Gastroesophageal sphincter (tissue), 4 donors: ENCODE data around the gene HIVEP2. TPM values are rescaled to one million over a fixed set of nuclear protein-coding genes. Genes with fewer than 3 reads are reported as not detected.

ENCODE experiments used
- ATAC-seq: fragments of 150-250 bp; one replicate; pipeline ENCODE4 v1.9.1; 2016; ENCODE audit warnings: mild to moderate bottlenecking, moderate library complexity
- H3K27ac ChIP-seq, 4 donors: fragments of 200-600 bp; sonication (generic) in 3 of 4; 1 replicate in 3 of 4; 2 replicates in 1 of 4; pipeline ENCODE4 v1.5.1; 2016 to 2019
- H3K27me3 ChIP-seq: fragments of 200-600 bp; sonication (generic); one replicate; pipeline ENCODE4 v1.5.1; 2019
- H3K36me3 ChIP-seq, 2 donors: fragments of 200-600 bp; sonication (generic); one replicate each; pipeline ENCODE4 v1.5.1; 2019; ENCODE audit warnings: control low read depth in 1 of 2
- H3K4me1 ChIP-seq, 3 donors: fragments of 200-600 bp; sonication (generic); 1 replicate in 2 of 3; 2 replicates in 1 of 3; pipeline ENCODE4 v1.5.1; 2016 to 2019; ENCODE audit warnings: control low read depth in 2 of 3
- H3K4me3 ChIP-seq, 2 donors: fragments of 200-600 bp; sonication (generic); one replicate each; pipeline ENCODE4 v1.5.1; 2019; ENCODE audit warnings: mild to moderate bottlenecking in 1 of 2, moderate library complexity in 1 of 2
- H3K9me3 ChIP-seq, 3 donors: fragments of 200-600 bp; sonication (generic); one replicate each; pipeline ENCODE4 v1.5.1; 2017 to 2019; ENCODE audit warnings: control low read depth in 2 of 3
- CTCF ChIP-seq, 4 experiments: fragments of 200-600 bp in 2 of 4; fragments of 450-650 bp in 2 of 4; sonication (generic) in 1 of 4; IDR thresholded peaks; one replicate each; pipeline ENCODE4 v1.5.1; 2017 to 2019; ENCODE audit warnings: antibody characterized with exemption in 4 of 4, mild to moderate bottlenecking in 2 of 4, moderate library complexity in 2 of 4
- EP300 ChIP-seq: sonication (generic); formaldehyde crosslinking; IDR thresholded peaks from one replicate; pipeline ENCODE4 v1.6.1; 2017; ENCODE audit warnings: antibody characterized with exemption, mild to moderate bottlenecking
- POLR2A ChIP-seq, 2 donors: fragments of 450-650 bp; IDR thresholded peaks; one replicate each; pipeline ENCODE4 v1.6.1; 2017; ENCODE audit warnings: antibody characterized with exemption in 2 of 2, mild to moderate bottlenecking in 2 of 2, moderate library complexity in 1 of 2
- POLR2AphosphoS5 ChIP-seq: sonication (generic); formaldehyde crosslinking; IDR thresholded peaks from one replicate; pipeline ENCODE4 v1.6.1; 2017; ENCODE audit warnings: antibody characterized with exemption
- WGBS, 2 donors: methylation state at CpG; one replicate each; pipeline ENCODE4 v1.1.5; 2018; ENCODE audit warnings: low coverage in 1 of 2; 5-methylcytosine and 5-hydroxymethylcytosine counted together
- total RNA-seq, 4 donors: library from RNA; depleted of rRNA; stranded (reverse); fragments of >200 nt; gene quantifications; one replicate each; pipeline ENCODE4 v1.1.0, GENCODE V29; 2016

The HIVEP2 gene
- total RNA-seq, 4 donors from 2014 or later = 17.1 to 28.1 (median 24.9) TPM

- Histone ChIP-seq H3K9me3 (no peaks in the 10 kb centered on the region), H3K36me3 (no peaks in the 10 kb centered on the region), H3K27me3 (no peaks in the 10 kb centered on the region), H3K4me1 (peaks cover 0 to 5% (median 0%) of the 10 kb centered on the region in 3 donors), H3K27ac (no peak overlapping the region), H3K4me3 (no peak overlapping the region)
- WGBS, 2 donors = 89 to 93% methylated on average over 5 of the region's 5 CpGs
- TF ChIP-seq POLR2AphosphoS5 (no peak), CTCF (IDR thresholded peaks at IDR 0.05) (no peak), POLR2A (IDR thresholded peaks at IDR 0.05) (no peak), EP300 (no peak)
- ATAC-seq = no peak
Measured at GRCh38 chr6:142808405-142809061, 136.4 kb downstream of the HIVEP2 start.

- Histone ChIP-seq H3K4me3 (no peak overlapping the region), H3K36me3 (no peaks in the 10 kb centered on the region), H3K27ac (no peak overlapping the region), H3K9me3 (no peaks in the 10 kb centered on the region), H3K27me3 (no peaks in the 10 kb centered on the region), H3K4me1 (peaks cover 0 to 18% (median 0%) of the 10 kb centered on the region in 3 donors)
- WGBS, 2 donors = 93 to 100% methylated on average over 1 of the region's 1 CpG
- no peak for ATAC-seq
- TF ChIP-seq EP300 (no peak), POLR2A (IDR thresholded peaks at IDR 0.05) (no peak)
Measured at GRCh38 chr6:142805042-142805441, 139.9 kb downstream of the HIVEP2 start.

GRCh38 chr6:142804490-142804889 is 140.5 kb downstream of the HIVEP2 start:
- ATAC-seq = no peak
- TF ChIP-seq EP300 (no peak), CTCF (IDR thresholded peaks at IDR 0.05) (no peak), POLR2AphosphoS5 (no peak), POLR2A (IDR thresholded peaks at IDR 0.05) (no peak)
- H3K36me3 ChIP-seq = no peaks in the 10 kb centered on the region
- peaks cover 0 to 18% (median 0%) of the 10 kb centered on the region in 3 donors for H3K4me1 ChIP-seq
- no peaks in the 10 kb centered on the region for H3K9me3 ChIP-seq
- no peak overlapping the region for H3K4me3 ChIP-seq
- no peak overlapping the region for H3K27ac ChIP-seq
- no peaks in the 10 kb centered on the region for H3K27me3 ChIP-seq

GRCh38 chr6:142803495-142804058 is 141.4 kb downstream of the HIVEP2 start:
- Histone ChIP-seq H3K4me1 (peaks cover 0 to 18% (median 0%) of the 10 kb centered on the region in 3 donors), H3K27me3 (no peaks in the 10 kb centered on the region), H3K9me3 (no peaks in the 10 kb centered on the region), H3K27ac (no peak overlapping the region), H3K4me3 (no peak overlapping the region), H3K36me3 (no peaks in the 10 kb centered on the region)
- no peak for ATAC-seq
- TF ChIP-seq POLR2AphosphoS5 = no peak
- 89 to 93% methylated on average over 2 of the region's 2 CpGs for WGBS, 2 donors

- Histone ChIP-seq H3K9me3 (no peaks in the 10 kb centered on the region), H3K27me3 (no peaks in the 10 kb centered on the region), H3K4me3 (no peak overlapping the region), H3K4me1 (peaks cover 0 to 18% (median 0%) of the 10 kb centered on the region in 3 donors), H3K36me3 (no peaks in the 10 kb centered on the region), H3K27ac (no peak overlapping the region)
- TF ChIP-seq POLR2A (IDR thresholded peaks at IDR 0.05) (no peak), POLR2AphosphoS5 (no peak), EP300 (no peak), CTCF (IDR thresholded peaks at IDR 0.05) (no peak)
- ATAC-seq = no peak
Measured at GRCh38 chr6:142803032-142803431, 141.9 kb downstream of the HIVEP2 start.

GRCh38 chr6:142802124-142802523 is 142.9 kb downstream of the HIVEP2 start:
- TF ChIP-seq CTCF (IDR thresholded peaks at IDR 0.05) (no peak), POLR2A (IDR thresholded peaks at IDR 0.05) (no peak), EP300 (no peak), POLR2AphosphoS5 (peak; percentile 68)
- peaks cover 0 to 18% (median 0%) of the 10 kb centered on the region in 3 donors for H3K4me1 ChIP-seq
- peak; percentile 78 for ATAC-seq
- no peaks in the 10 kb centered on the region for H3K36me3 ChIP-seq
- no peaks in the 10 kb centered on the region for H3K9me3 ChIP-seq
- H3K27ac ChIP-seq = no peak overlapping the region
- no peak overlapping the region for H3K4me3 ChIP-seq
- 25 to 50% methylated on average over 1 of the region's 1 CpG for WGBS, 2 donors
- no peaks in the 10 kb centered on the region for H3K27me3 ChIP-seq
